CD1c-positive myeloid dendritic cell (primary cell): Measurements from ENCODE around the gene RBBP9.
A peak's percentile ranks its signal among the peaks of the same experiment; 100 is the strongest.
"Not testable (repeated sequence)": the region's sequence is repeated elsewhere in the genome, so short reads cannot be mapped to it uniquely, and the experiment has no call there.

Experiments used
- DNase-seq: peaks from one replicate; pipeline ENCODE4 v3.0.0-alpha.2; 2016; ENCODE audit errors: extremely low spot score

The RBBP9 gene

DNA sequence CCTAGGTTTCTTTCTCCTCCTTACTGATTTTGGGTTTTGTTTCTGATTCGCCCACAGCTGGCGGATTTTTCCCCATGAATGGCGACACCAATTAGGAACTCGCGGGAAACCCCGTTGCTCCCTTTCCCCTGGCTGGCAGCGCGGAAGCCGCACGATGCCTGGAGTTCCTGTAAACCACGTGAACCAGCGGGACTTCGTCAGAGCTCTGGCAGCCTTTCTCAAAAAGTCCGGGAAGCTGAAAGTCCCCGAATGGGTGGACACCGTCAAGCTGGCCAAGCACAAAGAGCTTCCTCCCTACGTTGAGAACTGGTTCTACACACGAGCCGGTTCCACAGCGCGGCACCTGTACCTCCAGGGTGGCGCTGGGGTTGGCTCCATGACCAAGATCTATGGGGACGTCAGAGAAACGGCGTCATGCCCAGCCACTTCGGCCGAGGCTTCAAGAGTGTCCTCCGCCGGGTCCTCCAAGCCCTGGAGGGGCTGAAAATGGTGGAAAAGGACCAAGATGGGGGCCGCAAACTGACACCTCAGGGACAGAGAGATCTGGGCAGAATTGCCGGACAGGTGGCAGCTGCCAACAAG is 7.5 kb upstream of the RBBP9 start:
- peak; percentile 5 for DNase-seq

DNA sequence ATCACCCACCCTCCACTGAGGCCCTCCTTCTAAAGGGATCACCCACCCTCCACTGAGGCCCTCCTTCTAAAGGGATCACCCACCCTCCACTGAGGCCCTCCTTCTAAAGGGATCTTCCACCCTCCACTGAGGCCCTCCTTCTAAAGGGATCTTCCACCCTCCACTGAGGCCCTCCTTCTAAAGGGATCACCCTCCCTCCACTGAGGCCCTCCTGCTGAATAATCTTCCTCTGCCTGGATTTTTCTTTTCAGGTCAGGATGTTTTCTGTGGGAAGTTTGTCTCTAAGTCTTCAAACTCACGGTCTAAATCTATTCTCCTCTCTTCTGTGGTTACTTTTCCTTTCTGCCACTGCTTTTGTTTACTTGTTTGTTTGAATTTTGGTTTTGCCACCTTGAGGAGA is 4.6 kb upstream of the RBBP9 start:
- not testable (repeated sequence) for DNase-seq

DNA sequence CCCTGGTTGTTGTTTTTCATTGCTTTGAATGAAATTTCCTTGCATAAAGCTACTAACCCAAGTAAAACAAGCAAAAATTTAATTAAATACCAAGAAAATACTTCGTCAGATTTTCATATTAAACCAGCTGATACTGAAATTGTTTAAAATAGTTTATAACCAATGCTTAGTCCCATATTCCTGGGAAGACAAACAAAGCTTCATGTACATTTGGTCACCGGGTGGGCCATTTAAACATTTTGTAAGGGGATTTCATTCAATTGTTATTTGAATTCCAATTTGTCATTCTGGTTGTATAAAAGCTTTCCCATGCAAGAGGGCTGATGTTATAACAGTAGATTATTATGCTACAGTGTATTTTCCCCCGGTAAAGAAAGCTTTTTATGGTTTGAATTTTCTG is 578 bp upstream of the RBBP9 start:
- no peak for DNase-seq

DNA sequence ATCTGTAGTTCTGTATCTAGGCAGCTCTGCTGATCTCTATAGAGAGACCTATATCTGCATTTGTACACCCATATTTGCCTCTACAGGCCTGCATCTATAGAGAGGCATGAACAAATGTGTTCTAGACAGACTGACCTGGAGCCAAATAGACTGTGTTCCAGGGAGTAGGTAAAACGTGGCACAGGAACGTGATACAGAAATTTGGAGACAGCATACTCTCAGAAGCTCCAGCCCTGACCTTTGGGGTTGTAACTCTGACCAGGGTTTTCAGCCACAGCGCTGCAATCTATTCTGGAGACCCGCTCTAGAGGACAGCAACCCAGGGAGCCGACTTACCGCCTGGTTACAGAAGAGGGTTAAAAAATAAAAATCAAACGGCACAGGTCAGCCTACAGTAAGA is 983 bp downstream of the RBBP9 start:
- DNase-seq = no peak

DNA sequence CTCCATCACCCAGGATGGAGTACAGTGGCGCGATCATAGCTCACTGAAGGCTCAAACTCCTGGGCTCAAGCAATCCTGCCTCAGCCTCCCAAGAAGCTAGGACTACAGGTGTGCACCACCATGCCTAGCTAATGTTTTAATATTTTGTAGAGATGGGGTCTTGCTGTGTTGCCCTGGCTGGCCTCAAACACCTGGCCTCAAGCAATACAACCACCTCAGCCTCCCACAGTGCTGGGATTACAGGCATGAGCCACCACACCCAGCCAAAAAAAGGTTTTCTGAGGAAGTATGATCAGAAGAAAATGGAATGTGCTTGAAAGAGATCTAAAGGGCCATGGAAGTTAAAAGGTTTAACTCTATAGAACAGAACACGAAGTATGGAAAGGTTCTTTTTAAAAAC is 8.7 kb downstream of the RBBP9 start:
- DNase-seq = no peak

DNA sequence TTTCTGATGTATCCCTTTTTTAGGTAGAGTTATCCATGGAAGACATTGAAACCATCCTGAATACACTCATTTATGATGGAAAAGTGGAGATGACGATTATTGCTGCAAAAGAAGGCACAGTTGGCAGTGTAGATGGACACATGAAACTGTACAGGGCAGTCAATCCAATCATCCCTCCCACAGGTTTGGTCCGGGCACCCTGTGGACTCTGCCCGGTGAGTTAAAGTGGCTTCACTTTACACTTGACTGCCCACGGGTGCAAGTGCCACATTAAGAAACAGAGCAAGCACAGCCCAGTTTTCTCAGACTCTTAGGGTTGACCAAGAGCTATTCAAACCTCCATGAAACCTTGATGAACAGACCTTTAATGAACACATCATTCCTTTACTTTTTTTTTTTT is 15.4 kb downstream of the RBBP9 start:
- DNase-seq = no peak

DNA sequence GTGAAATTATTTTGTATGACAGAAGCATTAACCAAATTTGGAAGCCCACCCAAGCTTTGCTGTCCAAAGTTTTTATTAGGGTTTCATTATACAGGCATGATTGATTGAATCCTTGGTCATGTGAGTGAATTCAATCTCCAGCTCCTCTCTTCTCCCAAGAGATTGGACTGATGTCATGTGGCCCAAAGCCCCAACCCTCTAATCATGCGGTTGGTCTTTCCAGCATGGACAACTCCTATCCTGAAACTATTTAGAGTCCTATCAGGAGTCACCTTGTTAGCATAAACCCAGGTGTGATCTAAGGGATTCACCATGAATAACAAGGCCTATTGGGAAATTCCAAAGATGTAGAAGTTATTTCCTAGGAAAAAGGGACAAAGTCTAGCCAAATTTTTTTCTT is 19.2 kb downstream of the RBBP9 start:
- no peak for DNase-seq

DNA sequence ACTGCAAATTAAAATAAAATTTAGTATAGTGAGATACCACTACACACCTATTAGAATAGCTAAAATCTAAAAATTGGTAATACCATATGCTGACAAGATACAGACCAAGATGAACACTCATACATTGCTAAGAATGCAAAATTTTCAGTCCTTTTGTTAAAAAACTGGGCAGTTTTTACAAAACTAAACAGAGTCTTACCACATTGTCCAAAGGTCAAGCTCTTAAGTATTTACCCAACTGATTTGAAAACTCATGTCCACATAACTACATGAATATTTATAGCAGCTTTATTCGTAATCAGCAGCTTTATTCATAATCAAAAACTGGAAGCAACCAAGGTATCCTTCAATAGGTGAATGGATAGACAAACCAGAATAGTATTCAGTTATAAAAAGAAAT is 19.8 kb downstream of the RBBP9 start:
- DNase-seq = no peak

DNA sequence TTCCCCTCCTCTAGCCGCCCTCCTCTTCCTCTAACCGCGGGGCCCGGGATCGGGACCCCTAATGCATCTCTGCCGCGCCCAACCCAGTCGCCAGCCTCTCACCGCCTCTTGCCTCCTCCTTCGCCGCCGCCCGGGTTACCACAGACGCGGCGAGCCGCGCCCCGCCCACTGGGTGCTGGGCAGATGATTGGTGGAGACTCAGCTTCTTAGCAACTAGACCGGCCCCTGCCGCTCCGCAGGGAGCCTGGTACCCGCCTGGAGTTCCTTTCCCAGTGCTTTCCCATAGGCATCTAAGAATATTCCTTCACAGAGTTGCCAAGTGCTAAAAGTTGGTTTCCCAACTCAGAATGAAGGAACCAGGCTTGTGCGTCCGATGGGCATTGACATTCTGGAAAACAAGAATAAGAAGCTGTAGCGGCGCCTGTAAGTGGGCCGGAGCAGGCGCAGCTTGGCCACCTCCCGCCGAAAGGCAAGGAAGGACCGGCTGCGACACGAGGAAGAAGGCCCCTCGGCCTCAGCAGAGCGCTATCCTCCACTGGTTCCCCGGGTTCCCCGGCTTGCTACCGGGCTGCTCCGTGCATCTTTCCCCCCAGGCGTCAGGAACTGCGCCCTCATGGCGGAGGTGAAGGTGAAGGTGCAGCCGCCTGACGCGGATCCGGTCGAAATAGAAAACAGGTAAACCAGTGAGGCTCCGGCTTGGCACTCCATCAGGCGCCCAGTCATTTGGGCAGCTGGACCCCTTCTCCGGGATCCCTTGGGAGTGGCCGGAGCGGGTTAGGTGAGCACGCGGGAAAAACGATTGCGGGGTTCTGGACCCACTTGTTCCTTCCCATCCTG is 29.9 kb downstream of the RBBP9 start, which contains the start of the genes DZANK1 and POLR3F:
Gene DZANK1, minus strand, starts transcription at position 137 of the 837 bp plus-strand sequence. CDS start 1,672 bp downstream, outside the sequence.
Gene POLR3F, plus strand, starts transcription at position 497 of the 837 bp plus-strand sequence. Its CDS starts 117 bp downstream, at position 614.
- peak; percentile 96 for DNase-seq

DNA sequence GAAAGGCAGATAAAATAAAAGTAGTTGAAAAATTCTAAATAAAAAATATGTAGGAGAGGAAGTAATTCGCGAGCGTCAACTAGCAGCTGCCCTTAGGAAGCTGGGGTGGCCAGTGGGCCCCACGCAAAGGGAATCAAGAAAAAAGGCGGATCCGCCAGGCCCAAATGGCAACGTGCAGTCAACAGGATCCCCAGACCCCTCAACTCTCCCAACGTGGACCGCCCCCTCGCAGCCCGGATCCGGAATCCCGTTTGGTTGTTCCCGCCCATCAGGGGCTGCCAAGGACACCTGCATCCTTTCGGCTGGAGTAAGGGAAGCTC is 30.5 kb downstream of the RBBP9 start:
- no peak for DNase-seq

DNA sequence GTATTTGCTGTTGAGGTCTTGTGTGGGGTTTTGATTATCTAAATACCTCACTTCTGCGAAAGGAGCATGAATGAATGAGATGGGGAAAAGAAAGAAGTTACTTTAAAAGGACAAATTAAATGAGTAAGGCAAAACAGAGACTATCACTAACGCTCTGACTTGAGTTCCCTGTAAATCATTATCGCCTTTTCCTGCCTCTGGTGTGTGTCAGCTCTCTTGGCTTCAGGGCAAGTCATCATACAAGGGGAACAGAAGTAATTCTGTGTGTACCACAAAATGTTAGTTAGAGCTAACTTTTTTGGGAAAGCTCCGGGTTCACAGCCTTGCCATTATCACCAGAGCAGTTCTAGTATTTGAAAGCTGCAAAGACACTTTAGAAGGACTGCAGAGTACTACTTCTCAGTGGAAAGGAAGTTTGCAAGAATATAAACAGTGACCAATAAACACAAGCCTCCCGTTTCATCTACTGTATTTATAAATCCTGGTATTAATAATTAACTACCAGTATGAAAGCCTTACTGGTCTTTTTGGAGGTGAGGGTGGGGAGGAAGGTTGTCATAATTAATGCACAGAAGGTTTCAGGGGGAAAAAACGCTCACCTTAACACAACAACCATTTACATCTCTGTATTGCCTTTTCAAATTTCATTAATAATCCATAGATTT is 31.4 kb downstream of the RBBP9 start:
- DNase-seq = no peak

DNA sequence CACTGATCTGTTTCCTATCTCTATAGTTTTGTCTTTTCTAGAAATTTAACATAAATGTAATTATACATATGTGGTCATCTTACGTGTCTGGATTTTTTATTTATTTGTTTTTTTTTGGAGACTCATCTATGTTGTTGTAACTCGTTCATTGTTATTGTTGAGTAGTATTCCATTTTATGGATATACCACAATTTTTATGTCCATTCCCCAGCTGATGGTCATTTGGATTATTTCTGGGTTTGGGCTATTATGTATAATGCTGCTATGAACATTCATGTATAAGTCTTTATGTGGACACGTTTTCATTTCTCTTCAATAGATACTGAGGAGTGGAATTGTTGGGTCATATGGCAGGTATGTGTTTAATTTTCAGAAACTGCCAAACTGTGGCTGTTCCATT is 40.4 kb downstream of the RBBP9 start:
- DNase-seq = no peak

DNA sequence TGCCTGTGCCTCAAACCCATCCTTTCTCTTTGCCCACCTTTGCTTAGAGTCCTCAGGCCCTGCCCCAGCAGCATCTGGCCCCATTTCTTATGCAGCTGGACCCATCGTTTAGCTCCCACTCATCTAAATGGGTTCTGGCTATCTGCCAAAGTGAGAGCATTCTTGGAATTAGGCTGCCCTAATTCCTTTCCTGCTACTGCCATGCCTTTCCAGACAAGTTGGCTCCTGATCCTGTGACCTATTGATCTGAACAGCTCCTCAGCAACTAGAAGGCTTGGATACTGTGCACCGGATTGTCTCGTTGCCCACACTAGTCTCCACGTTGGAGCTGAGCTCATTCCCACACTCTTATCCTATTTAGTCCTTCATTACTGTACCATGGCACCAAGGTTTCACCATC is 53.1 kb downstream of the RBBP9 start:
- DNase-seq = no peak

DNA sequence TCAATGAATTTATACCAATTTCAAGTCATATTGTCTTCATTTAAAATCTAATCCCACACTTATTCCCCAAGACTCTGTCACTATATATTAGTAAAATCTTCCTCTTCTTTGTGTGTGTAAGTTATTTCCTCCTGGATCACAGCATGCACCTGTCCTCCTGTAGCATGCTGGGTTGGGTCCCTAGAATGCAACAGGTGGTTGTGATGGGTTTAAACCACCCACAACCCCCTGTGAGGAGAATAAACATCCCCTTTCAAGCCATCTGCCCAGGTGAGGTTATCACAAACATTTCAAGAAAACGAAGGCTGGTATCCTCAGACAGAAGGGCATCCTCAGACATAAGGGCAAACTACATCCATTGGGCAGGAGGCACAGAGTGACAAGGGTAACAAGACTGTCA is 56.6 kb downstream of the RBBP9 start:
- no peak for DNase-seq

DNA sequence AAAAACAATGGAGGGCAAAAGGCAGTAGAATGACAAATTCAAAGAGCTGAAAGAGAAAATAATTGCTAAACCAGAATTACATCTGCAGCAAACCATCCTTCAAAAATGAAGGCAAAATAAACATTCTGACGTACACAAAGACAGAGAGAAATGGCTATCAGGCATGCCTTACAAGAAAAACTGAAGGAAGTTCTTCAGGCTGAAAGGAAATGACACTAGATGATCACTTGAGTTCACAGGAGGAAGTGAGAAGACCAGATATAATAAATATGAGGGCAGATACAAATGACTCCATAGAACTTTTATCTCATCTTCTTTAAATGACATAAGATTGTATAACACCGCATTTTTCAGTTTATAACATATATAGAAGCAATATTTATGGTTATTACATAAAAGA is 60.2 kb downstream of the RBBP9 start:
- DNase-seq = peak; percentile 4
